Body of pancreas (tissue), 4 donors: ENCODE data around the gene FOXB1. TPM values are rescaled to one million over a fixed set of nuclear protein-coding genes. Genes with fewer than 3 reads are reported as not detected.

Experiments
- ATAC-seq: fragments of 150-250 bp; one replicate; pipeline ENCODE4 v1.9.1; 2016
- DNase-seq, 4 donors: peaks; one replicate each; pipeline ENCODE4 v3.0.0-alpha.2; 2019
- H3K27ac ChIP-seq, 4 donors: fragments of 200-600 bp; sonication (generic); 1 replicate in 3 of 4; 2 replicates in 1 of 4; pipeline versions ENCODE4 v1.5.1 to v1.6.1; 2016 to 2019; ENCODE audit warnings: mild to moderate bottlenecking in 1 of 4, mixed read lengths in 1 of 4, moderate library complexity in 1 of 4
- H3K27me3 ChIP-seq, 2 donors: fragments of 200-600 bp; sonication (generic); one replicate each; pipeline ENCODE4 v1.6.0; 2016; ENCODE audit warnings: mild to moderate bottlenecking in 1 of 2
- H3K36me3 ChIP-seq, 2 donors: fragments of 200-600 bp; sonication (generic); replicated peaks in 1 of 2; 2 replicates each; pipeline ENCODE4 v1.5.1; 2016; ENCODE audit warnings: low read depth in 2 of 2; ENCODE audit not compliant: insufficient read depth in 1 of 2
- H3K4me1 ChIP-seq: fragments of 200-600 bp; sonication (generic); one replicate; pipeline ENCODE4 v1.6.0; 2016
- H3K4me3 ChIP-seq, 2 donors: fragments of 200-600 bp; sonication (generic); 1 replicate in 1 of 2; 2 replicates in 1 of 2; pipeline ENCODE4 v1.5.1; 2016 to 2019
- H3K9me3 ChIP-seq, 3 donors: fragments of 200-600 bp; sonication (generic); 1 replicate in 2 of 3; 2 replicates in 1 of 3; pipeline ENCODE4 v1.5.1; 2016
- POLR2A ChIP-seq, 3 donors: fragments of 450-650 bp; IDR thresholded peaks; one replicate each; pipeline ENCODE4 v1.6.1; 2016; ENCODE audit warnings: antibody characterized with exemption in 3 of 3, mild to moderate bottlenecking in 2 of 3
- WGBS, 2 donors: methylation state at CpG; one replicate each; pipeline ENCODE4 v1.1.5; 2017; 5-methylcytosine and 5-hydroxymethylcytosine counted together
- intact Hi-C: fragments of 100-400 bp; cut with DNase I; formaldehyde crosslinking; loops from one replicate; pipeline ENCODE4 v1.15.1; 2023
- total RNA-seq, 2 donors: library from RNA; depleted of rRNA; stranded (reverse); fragments of >200 nt; gene quantifications; one replicate each; pipeline ENCODE4 v1.1.0, GENCODE V29; 2016
- TF ChIP-seq, protein P1 (sequence below), 7 experiments: fragments of 450-650 bp in 4 of 7; fragments of 200-600 bp in 3 of 7; sonication (generic) in 3 of 7; IDR thresholded peaks; one replicate each; pipeline ENCODE4 v1.5.1; 2016 to 2019; ENCODE audit warnings: antibody characterized with exemption in 7 of 7

Gene FOXB1
- total RNA-seq, 2 donors from 2014 or later = not detected

GRCh38 chr15:60047701-60048100, 43.6 kb downstream of the FOXB1 start:
- Histone ChIP-seq H3K27ac (no peak overlapping the region), H3K27me3 (peaks cover 0 to 4% of the 10 kb centered on the region in 2 donors), H3K4me1 (no peaks in the 10 kb centered on the region), H3K4me3 (no peak overlapping the region), H3K36me3 (no peaks in the 10 kb centered on the region), H3K9me3 (no peaks in the 10 kb centered on the region)
- WGBS, 2 donors = 35 to 37% methylated on average over 1 of the region's 1 CpG
- intact Hi-C loops = no loop called here
- TF ChIP-seq, protein P1, sequence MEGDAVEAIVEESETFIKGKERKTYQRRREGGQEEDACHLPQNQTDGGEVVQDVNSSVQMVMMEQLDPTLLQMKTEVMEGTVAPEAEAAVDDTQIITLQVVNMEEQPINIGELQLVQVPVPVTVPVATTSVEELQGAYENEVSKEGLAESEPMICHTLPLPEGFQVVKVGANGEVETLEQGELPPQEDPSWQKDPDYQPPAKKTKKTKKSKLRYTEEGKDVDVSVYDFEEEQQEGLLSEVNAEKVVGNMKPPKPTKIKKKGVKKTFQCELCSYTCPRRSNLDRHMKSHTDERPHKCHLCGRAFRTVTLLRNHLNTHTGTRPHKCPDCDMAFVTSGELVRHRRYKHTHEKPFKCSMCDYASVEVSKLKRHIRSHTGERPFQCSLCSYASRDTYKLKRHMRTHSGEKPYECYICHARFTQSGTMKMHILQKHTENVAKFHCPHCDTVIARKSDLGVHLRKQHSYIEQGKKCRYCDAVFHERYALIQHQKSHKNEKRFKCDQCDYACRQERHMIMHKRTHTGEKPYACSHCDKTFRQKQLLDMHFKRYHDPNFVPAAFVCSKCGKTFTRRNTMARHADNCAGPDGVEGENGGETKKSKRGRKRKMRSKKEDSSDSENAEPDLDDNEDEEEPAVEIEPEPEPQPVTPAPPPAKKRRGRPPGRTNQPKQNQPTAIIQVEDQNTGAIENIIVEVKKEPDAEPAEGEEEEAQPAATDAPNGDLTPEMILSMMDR (IDR thresholded peaks at IDR 0.05) = no peak
- no peak for TF ChIP-seq POLR2A (IDR thresholded peaks at IDR 0.05)
- DNase-seq = no peak
- no peak for ATAC-seq

DNA sequence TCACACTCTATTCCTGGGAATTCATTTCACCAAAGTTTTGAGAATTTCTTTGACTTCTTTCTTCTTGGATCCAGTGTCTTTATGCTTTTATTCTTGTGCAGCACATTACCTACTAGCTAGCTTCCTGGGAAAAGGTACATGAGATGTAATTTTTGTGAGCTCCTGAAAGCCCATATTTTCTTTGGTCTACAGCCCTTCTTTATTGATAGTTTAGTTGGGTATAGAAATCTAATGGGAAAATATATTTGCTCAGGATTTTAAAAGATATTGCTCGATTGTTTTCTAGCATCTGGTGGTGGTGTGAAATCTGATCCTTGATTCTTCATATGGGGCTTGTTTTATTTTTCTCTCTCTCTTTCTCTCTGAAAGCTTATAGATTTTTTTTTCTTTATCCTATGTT, 45.8 kb downstream of the FOXB1 start:
- 62 to 65% methylated on average over 1 of the region's 1 CpG for WGBS, 2 donors
- DNase-seq (no peak), ATAC-seq (no peak)
- Histone ChIP-seq H3K4me3 (no peak overlapping the region), H3K9me3 (no peaks in the 10 kb centered on the region), H3K27me3 (no peaks in the 10 kb centered on the region), H3K4me1 (no peaks in the 10 kb centered on the region), H3K36me3 (no peaks in the 10 kb centered on the region), H3K27ac (no peak overlapping the region)
- TF ChIP-seq POLR2A (IDR thresholded peaks at IDR 0.05) = no peak
- TF ChIP-seq, protein P1 (IDR thresholded peaks at IDR 0.05) = no peak
- intact Hi-C loops = no loop called here

DNA sequence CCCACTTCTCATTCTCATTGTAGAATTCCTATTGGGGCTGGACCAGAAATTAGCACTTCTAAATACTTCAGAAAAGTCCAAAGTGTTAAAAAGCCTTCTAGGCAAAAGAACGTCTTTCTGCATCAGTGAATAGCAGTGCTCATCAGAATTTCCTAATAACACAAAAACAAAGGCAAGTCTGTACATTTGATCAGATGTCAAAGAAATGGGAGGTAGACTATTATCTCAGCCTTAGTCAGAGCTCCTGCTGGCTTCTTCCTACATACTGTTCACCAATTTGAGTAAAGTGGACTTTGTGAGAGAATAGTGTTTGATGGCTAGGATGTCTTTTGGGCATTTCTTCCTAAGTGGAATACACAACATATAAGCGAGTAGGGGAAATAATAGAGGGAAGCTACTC, 48.7 kb downstream of the FOXB1 start:
- WGBS, 2 donors = 71 to 73% methylated on average over 2 of the region's 2 CpGs
- ATAC-seq = no peak
- no peaks in the 10 kb centered on the region for H3K4me1 ChIP-seq

GRCh38 chr15:60054472-60054871, 50.4 kb downstream of the FOXB1 start:
- Histone ChIP-seq H3K4me3 (no peak overlapping the region), H3K27me3 (no peaks in the 10 kb centered on the region), H3K27ac (no peak overlapping the region), H3K36me3 (no peaks in the 10 kb centered on the region), H3K4me1 (no peaks in the 10 kb centered on the region), H3K9me3 (no peaks in the 10 kb centered on the region)
- DNase-seq = no peak
- TF ChIP-seq POLR2A (IDR thresholded peaks at IDR 0.05) = no peak
- TF ChIP-seq, protein P1 (IDR thresholded peaks at IDR 0.05) = no peak
- intact Hi-C loops = no loop called here
- ATAC-seq = no peak
- 88 to 89% methylated on average over 2 of the region's 2 CpGs for WGBS, 2 donors

More for the DNA sequence above, 48.7 kb downstream of the FOXB1 start:
- Histone ChIP-seq H3K9me3 (no peaks in the 10 kb centered on the region), H3K36me3 (no peaks in the 10 kb centered on the region), H3K27me3 (no peaks in the 10 kb centered on the region), H3K4me3 (no peak overlapping the region), H3K27ac (no peak overlapping the region)
- no peak for TF ChIP-seq POLR2A (IDR thresholded peaks at IDR 0.05)
- TF ChIP-seq, protein P1 (IDR thresholded peaks at IDR 0.05) = no peak
- no peak for DNase-seq
- intact Hi-C loops = no loop called here
